Endometrial microvascular endothelial cells (primary cell): ENCODE data around the gene ZBTB37. TPM values are rescaled to one million over a fixed set of nuclear protein-coding genes. Genes with fewer than 3 reads are reported as not detected.
"Not testable (repeated sequence)": the region's sequence is repeated elsewhere in the genome, so short reads cannot be mapped to it uniquely, and the experiment has no call there.

Experiments
- in situ Hi-C: cut with HindIII; loops from 2 replicates; pipeline ENCODE4 v1.10.0; 2017; ENCODE audit warnings: low sequenced_read_pairs, low pct_unique_long_range_greater_than_20kb; ENCODE audit errors: inconsistent ontology term
- total RNA-seq: library from RNA; depleted of rRNA; stranded (reverse); fragments of >200 nt; gene quantifications from one replicate; pipeline ENCODE4 v1.2.3, GENCODE V29; 2015; ENCODE audit errors: inconsistent ontology term

Gene ZBTB37
- total RNA-seq, 1 donor from 2014 or later: 1.7 TPM

- in situ Hi-C loops: no loop called here
These were observed 26.0 kb downstream of the ZBTB37 start for GRCh38 chr1:173894189-173894588.

GRCh38 chr1:173900427-173900826 lies 32.2 kb downstream of the ZBTB37 start:
- in situ Hi-C loops: no loop called here

- in situ Hi-C loops: no loop called here
These were observed 32.8 kb downstream of the ZBTB37 start for GRCh38 chr1:173900992-173901391.

GRCh38 chr1:173903827-173904531 lies 35.8 kb downstream of the ZBTB37 start:
- in situ Hi-C loops: no loop called here

GRCh38 chr1:173913111-173913510 lies 44.9 kb downstream of the ZBTB37 start:
- in situ Hi-C loops: no loop called here

GRCh38 chr1:173914366-173914871 lies 46.2 kb downstream of the ZBTB37 start:
- in situ Hi-C loops: no loop called here

GRCh38 chr1:173915596-173915995 lies 47.4 kb downstream of the ZBTB37 start:
- in situ Hi-C loops: no loop called here

- in situ Hi-C loops: no loop called here
These were observed 48.5 kb downstream of the ZBTB37 start for GRCh38 chr1:173916667-173917066.

GRCh38 chr1:173917149-173917548 lies 49.0 kb downstream of the ZBTB37 start, which contains the start of gene SERPINC1:
TSS of gene SERPINC1 (minus strand) at chr1:173917327. CDS start at chr1:173917259, 68 bp downstream.
- in situ Hi-C loops: no loop called here

GRCh38 chr1:173917635-173918493 lies 49.7 kb downstream of the ZBTB37 start:
- in situ Hi-C loops: no loop called here

- in situ Hi-C loops: no loop called here
These were observed 52.7 kb downstream of the ZBTB37 start for GRCh38 chr1:173920861-173921260.

- in situ Hi-C loops: no loop called here
These were observed 57.4 kb downstream of the ZBTB37 start for GRCh38 chr1:173925306-173926242.

- in situ Hi-C loops: not testable (repeated sequence)
These were observed 62.4 kb downstream of the ZBTB37 start for GRCh38 chr1:173930541-173930940.

GRCh38 chr1:173934440-173934839 lies 66.3 kb downstream of the ZBTB37 start:
- in situ Hi-C loops: no loop called here

GRCh38 chr1:173937062-173937461 lies 68.9 kb downstream of the ZBTB37 start:
- in situ Hi-C loops: no loop called here

GRCh38 chr1:173946380-173946921 lies 78.3 kb downstream of the ZBTB37 start:
- in situ Hi-C loops: no loop called here

GRCh38 chr1:173948594-173948993 lies 80.4 kb downstream of the ZBTB37 start:
- in situ Hi-C loops: no loop called here
